SK-N-SH treated with all-trans-retinoic acid at 6 μM for 48 hours (cell line): ENCODE results near the gene TOMM40.
"Not testable (repeated sequence)": the region's sequence is repeated elsewhere in the genome, so short reads cannot be mapped to it uniquely, and the experiment has no call there.

ENCODE experiments used
- ATAC-seq: fragments of 200-7000 bp; cut with Tn5 transposase; 3 replicates; pipeline ENCODE4 v1.9.1; 2020; ENCODE audit warnings: mild to moderate bottlenecking, moderate library complexity
- ARNTL ChIP-seq: fragments of 450-650 bp; formaldehyde crosslinking; IDR thresholded peaks from 2 replicates; pipeline ENCODE4 v1.5.0; 2020; ENCODE audit warnings: low read depth, mild to moderate bottlenecking, moderate library complexity, borderline replicate concordance
- BACH2 ChIP-seq: fragments of 250-450 bp; sonication (Bioruptor Pico); IDR thresholded peaks from 2 replicates; pipeline ENCODE4 v1.9.0; 2021; ENCODE audit warnings: mild to moderate bottlenecking, borderline replicate concordance
- CSDC2 ChIP-seq: fragments of 250-450 bp; sonication (Bioruptor Pico); IDR thresholded peaks from 2 replicates; pipeline ENCODE4 v1.5.0; 2020; ENCODE audit warnings: mild to moderate bottlenecking, moderate library complexity
- ESRRG ChIP-seq: fragments of 250-450 bp; sonication (Bioruptor Pico); IDR thresholded peaks from 2 replicates; pipeline ENCODE4 v1.6.1; 2021; ENCODE audit warnings: mild to moderate bottlenecking
- GLIS3 ChIP-seq: fragments of 250-450 bp; sonication (Bioruptor Pico); IDR thresholded peaks from 2 replicates; pipeline ENCODE4 v1.5.0; 2020; ENCODE audit warnings: mild to moderate bottlenecking, moderate library complexity
- ISL1 ChIP-seq: fragments of 250-450 bp; sonication (Bioruptor Pico); IDR thresholded peaks from 2 replicates; pipeline ENCODE4 v2.1.2; 2022; ENCODE audit warnings: mild to moderate bottlenecking, moderate library complexity
- OSR1 ChIP-seq: fragments of 250-450 bp; sonication (Bioruptor Pico); IDR thresholded peaks from 2 replicates; pipeline ENCODE4 v1.8.0; 2022; ENCODE audit warnings: moderate library complexity, mild to moderate bottlenecking, inconsistent platforms
- PPARA ChIP-seq: fragments of 250-450 bp; sonication (Bioruptor Pico); IDR thresholded peaks from 2 replicates; pipeline ENCODE4 v1.5.0; 2020; ENCODE audit warnings: mild to moderate bottlenecking, borderline replicate concordance
- RARB ChIP-seq: fragments of 250-450 bp; sonication (Bioruptor Pico); IDR thresholded peaks from 2 replicates; pipeline ENCODE4 v1.8.0; 2021; ENCODE audit warnings: mild to moderate bottlenecking, moderate library complexity
- SNAI2 ChIP-seq: fragments of 250-450 bp; sonication (Bioruptor Pico); IDR thresholded peaks from 2 replicates; pipeline ENCODE4 v1.5.0; 2020; ENCODE audit warnings: mild to moderate bottlenecking, moderate library complexity
- TCF4 ChIP-seq: fragments of 250-450 bp; sonication (Bioruptor Pico); IDR thresholded peaks from 2 replicates; pipeline ENCODE4 v1.8.0; 2021; ENCODE audit warnings: mild to moderate bottlenecking, moderate library complexity, borderline replicate concordance
- TOX ChIP-seq: fragments of 250-450 bp; sonication (Bioruptor Pico); IDR thresholded peaks from 2 replicates; pipeline ENCODE4 v1.8.0; 2021; ENCODE audit warnings: mild to moderate bottlenecking, moderate library complexity, borderline replicate concordance
- ZC3H10 ChIP-seq: fragments of 250-450 bp; sonication (Bioruptor Pico); IDR thresholded peaks from 2 replicates; pipeline ENCODE4 v1.5.1; 2021; ENCODE audit warnings: mild to moderate bottlenecking, moderate library complexity
- ZFP3 ChIP-seq: fragments of 250-450 bp; sonication (Bioruptor Pico); IDR thresholded peaks from 2 replicates; pipeline ENCODE4 v1.5.0; 2020; ENCODE audit warnings: mild to moderate bottlenecking, moderate library complexity
- ZFP30 ChIP-seq: fragments of 450-650 bp; formaldehyde crosslinking; IDR thresholded peaks from 2 replicates; pipeline ENCODE4 v1.5.0; 2022; ENCODE audit warnings: mild to moderate bottlenecking, moderate library complexity
- ZNF565 ChIP-seq: fragments of 450-650 bp; formaldehyde crosslinking; conservative IDR thresholded peaks from 2 replicates; pipeline ENCODE4 v1.5.0; 2020; ENCODE audit warnings: low read depth, mild to moderate bottlenecking, moderate library complexity
- ZNF70 ChIP-seq: fragments of 450-650 bp; formaldehyde crosslinking; IDR thresholded peaks from 2 replicates; pipeline ENCODE4 v1.5.0; 2020; ENCODE audit warnings: mild to moderate bottlenecking, moderate library complexity
- ZNF8 ChIP-seq: fragments of 450-650 bp; formaldehyde crosslinking; IDR thresholded peaks from 2 replicates; pipeline ENCODE4 v1.5.0; 2020; ENCODE audit warnings: mild to moderate bottlenecking, moderate library complexity
- TF ChIP-seq, protein P1 (sequence below): fragments of 250-450 bp; sonication (Bioruptor Pico); IDR thresholded peaks from 2 replicates; pipeline ENCODE4 v1.5.1; 2021; ENCODE audit warnings: mild to moderate bottlenecking, moderate library complexity
- TF ChIP-seq, protein P2 (sequence below): fragments of 250-450 bp; sonication (Bioruptor Pico); IDR thresholded peaks from 2 replicates; pipeline ENCODE4 v1.8.0; 2020; ENCODE audit warnings: mild to moderate bottlenecking, moderate library complexity, borderline replicate concordance
- TF ChIP-seq, protein P3 (sequence below): fragments of 250-450 bp; sonication (Bioruptor Pico); IDR thresholded peaks from 2 replicates; pipeline ENCODE4 v1.8.0; 2021; ENCODE audit warnings: low read depth, mild to moderate bottlenecking, moderate library complexity, borderline replicate concordance

The TOMM40 gene

DNA sequence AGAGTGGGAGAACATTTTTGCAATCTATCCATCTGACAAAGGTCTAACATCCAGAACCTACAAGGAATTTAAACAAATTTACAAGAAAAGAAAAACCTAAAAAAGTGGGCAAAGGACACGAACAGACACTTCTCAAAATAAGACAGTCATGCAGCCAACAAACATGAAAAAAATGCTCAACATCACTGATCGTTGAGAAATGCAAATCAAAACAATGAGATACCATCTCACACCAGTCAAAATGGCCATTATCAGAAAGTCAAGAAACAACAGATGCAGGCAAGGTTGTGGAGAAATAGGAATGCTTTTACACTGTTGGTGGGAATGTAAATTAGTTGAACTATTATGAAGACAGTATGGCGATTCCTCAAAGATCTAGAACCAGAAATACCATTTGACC is 29.5 kb upstream of the TOMM40 start:
- ATAC-seq, result not testable (repeated sequence)
- 0 out of 2 replicates have a peak, but pooled peaks have one; percentile 48 for TF ChIP-seq TCF4 (CRISPR knock-in tag)

DNA sequence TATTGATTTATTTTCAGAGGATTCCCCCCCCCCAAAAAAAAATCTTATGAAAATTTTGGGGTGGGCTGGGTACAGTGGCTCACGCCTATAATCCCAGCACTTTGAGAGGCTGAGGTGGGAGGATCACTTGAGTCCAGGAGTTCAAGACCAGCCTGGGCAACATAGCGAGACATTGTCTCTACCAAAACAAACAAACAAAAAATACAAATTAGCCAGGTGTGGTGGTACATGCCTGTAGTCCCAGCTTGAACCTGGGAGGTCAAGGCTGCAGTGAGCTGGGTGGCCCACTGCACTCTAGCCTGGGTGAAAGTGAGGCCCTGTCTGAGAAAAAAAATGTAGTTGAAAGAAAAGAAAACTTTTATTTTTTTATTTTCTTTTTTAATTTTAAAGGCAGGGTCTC is 27.1 kb upstream of the TOMM40 start:
- TF ChIP-seq, protein P1, sequence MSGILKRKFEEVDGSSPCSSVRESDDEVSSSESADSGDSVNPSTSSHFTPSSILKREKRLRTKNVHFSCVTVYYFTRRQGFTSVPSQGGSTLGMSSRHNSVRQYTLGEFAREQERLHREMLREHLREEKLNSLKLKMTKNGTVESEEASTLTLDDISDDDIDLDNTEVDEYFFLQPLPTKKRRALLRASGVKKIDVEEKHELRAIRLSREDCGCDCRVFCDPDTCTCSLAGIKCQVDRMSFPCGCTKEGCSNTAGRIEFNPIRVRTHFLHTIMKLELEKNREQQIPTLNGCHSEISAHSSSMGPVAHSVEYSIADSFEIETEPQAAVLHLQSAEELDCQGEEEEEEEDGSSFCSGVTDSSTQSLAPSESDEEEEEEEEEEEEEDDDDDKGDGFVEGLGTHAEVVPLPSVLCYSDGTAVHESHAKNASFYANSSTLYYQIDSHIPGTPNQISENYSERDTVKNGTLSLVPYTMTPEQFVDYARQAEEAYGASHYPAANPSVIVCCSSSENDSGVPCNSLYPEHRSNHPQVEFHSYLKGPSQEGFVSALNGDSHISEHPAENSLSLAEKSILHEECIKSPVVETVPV (CRISPR knock-in tag), result no peak
- TF ChIP-seq ZNF565 (CRISPR knock-in tag) (no peak), ZNF8 (CRISPR knock-in tag) (no peak), TOX (CRISPR knock-in tag) (no peak), CSDC2 (CRISPR knock-in tag) (no peak), RARB (CRISPR knock-in tag) (no peak), PPARA (CRISPR knock-in tag) (no peak)
- TF ChIP-seq, all 23 proteins: peak for 0
- ATAC-seq, result no peak

DNA sequence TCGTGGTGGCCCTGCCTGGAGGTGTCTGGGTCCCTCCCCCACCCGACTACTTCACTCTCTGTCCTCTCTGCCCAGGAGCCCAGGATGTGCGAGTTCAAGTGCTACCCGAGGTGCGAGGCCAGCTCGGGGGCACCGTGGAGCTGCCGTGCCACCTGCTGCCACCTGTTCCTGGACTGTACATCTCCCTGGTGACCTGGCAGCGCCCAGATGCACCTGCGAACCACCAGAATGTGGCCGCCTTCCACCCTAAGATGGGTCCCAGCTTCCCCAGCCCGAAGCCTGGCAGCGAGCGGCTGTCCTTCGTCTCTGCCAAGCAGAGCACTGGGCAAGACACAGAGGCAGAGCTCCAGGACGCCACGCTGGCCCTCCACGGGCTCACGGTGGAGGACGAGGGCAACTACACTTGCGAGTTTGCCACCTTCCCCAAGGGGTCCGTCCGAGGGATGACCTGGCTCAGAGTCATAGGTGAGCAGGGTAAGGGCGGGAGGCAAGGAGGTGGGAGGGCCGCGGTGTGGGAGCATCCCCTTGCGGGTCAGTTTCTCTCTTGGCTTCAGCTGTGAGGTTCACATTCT is 25.8 kb upstream of the TOMM40 start:
- no peak for TF ChIP-seq PPARA (CRISPR knock-in tag)
- no peak for TF ChIP-seq BACH2 (CRISPR knock-in tag)
- no peak for TF ChIP-seq ISL1 (CRISPR knock-in tag)
- no peak for TF ChIP-seq ZFP3
- no peak for TF ChIP-seq ZNF565 (CRISPR knock-in tag)
- no peak for TF ChIP-seq ZNF8 (CRISPR knock-in tag)
- no peak for TF ChIP-seq ESRRG (CRISPR knock-in tag)
- ATAC-seq, result no peak

DNA sequence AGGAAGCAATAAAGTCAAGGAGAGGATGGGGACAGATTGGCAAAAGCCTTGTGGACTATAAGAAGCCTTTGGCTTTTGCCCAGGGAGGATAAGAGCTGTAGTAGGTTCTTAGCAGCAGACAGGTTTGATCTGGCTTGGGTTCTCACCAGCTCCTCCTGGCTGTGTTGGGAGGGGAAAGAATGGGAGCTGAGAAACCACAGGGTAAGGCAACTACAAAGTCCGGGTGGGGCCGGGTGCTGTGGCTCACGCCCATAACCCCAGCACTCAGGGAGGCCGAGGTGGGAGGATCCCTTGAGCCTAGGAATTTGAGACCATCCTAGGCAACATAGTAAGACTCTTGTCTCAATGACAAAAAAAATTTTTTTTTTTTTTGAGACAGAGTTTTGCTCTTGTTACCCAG is 24.4 kb upstream of the TOMM40 start:
- TF ChIP-seq TOX (CRISPR knock-in tag) (no peak), ZC3H10 (CRISPR knock-in tag) (no peak), ZFP30 (CRISPR knock-in tag) (no peak), ESRRG (CRISPR knock-in tag) (no peak), GLIS3 (CRISPR knock-in tag) (no peak)
- TF ChIP-seq, protein P2, sequence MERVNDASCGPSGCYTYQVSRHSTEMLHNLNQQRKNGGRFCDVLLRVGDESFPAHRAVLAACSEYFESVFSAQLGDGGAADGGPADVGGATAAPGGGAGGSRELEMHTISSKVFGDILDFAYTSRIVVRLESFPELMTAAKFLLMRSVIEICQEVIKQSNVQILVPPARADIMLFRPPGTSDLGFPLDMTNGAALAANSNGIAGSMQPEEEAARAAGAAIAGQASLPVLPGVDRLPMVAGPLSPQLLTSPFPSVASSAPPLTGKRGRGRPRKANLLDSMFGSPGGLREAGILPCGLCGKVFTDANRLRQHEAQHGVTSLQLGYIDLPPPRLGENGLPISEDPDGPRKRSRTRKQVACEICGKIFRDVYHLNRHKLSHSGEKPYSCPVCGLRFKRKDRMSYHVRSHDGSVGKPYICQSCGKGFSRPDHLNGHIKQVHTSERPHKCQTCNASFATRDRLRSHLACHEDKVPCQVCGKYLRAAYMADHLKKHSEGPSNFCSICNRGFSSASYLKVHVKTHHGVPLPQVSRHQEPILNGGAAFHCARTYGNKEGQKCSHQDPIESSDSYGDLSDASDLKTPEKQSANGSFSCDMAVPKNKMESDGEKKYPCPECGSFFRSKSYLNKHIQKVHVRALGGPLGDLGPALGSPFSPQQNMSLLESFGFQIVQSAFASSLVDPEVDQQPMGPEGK, result no peak
- no peak for ATAC-seq

DNA sequence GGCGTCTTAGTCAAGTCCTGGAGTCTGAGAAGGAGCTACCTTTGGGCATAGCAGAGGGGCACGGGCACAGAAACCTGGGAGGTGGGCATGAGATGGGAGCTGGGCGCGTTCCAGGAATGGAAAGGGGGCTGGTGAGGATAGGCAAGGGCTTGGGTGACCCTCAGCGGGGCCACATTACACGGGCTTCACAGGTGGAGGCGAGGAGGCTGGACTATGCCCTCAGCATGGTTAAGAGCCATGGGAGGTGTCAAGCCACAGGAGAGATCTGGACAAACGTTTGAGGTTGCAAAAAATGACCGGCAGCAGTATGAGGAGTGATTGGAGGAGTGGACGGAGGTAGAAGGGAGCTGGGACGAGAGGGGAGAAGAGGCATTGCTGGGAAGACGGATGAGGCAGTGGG is 23.5 kb upstream of the TOMM40 start:
- ATAC-seq, result no peak

More for the DNA sequence above, 23.5 kb upstream of the TOMM40 start:
- no peak for TF ChIP-seq ZNF8 (CRISPR knock-in tag)
- TF ChIP-seq TOX (CRISPR knock-in tag), result no peak
- TF ChIP-seq, protein P2, result no peak
- TF ChIP-seq TCF4 (CRISPR knock-in tag), result no peak
- no peak for TF ChIP-seq PPARA (CRISPR knock-in tag)
- no peak for TF ChIP-seq ZNF565 (CRISPR knock-in tag)
- no peak for TF ChIP-seq ZFP30 (CRISPR knock-in tag)
- no peak for TF ChIP-seq BACH2 (CRISPR knock-in tag)
- no peak for TF ChIP-seq CSDC2 (CRISPR knock-in tag)
- no peak for TF ChIP-seq ESRRG (CRISPR knock-in tag)
- no peak for TF ChIP-seq GLIS3 (CRISPR knock-in tag)
- TF ChIP-seq ARNTL (CRISPR knock-in tag), result no peak
- no peak for TF ChIP-seq ZNF70
- no peak for TF ChIP-seq RARB (CRISPR knock-in tag)
- TF ChIP-seq, protein P3, sequence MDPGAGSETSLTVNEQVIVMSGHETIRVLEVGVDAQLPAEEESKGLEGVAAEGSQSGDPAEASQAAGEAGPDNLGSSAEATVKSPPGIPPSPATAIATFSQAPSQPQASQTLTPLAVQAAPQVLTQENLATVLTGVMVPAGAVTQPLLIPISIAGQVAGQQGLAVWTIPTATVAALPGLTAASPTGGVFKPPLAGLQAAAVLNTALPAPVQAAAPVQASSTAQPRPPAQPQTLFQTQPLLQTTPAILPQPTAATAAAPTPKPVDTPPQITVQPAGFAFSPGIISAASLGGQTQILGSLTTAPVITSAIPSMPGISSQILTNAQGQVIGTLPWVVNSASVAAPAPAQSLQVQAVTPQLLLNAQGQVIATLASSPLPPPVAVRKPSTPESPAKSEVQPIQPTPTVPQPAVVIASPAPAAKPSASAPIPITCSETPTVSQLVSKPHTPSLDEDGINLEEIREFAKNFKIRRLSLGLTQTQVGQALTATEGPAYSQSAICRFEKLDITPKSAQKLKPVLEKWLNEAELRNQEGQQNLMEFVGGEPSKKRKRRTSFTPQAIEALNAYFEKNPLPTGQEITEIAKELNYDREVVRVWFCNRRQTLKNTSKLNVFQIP (CRISPR knock-in tag), result no peak
- no peak for TF ChIP-seq OSR1
- TF ChIP-seq ISL1 (CRISPR knock-in tag), result no peak
- no peak for TF ChIP-seq SNAI2 (CRISPR knock-in tag)
